Endothelial cell (in vitro differentiated cells): ENCODE measurements around the gene BLID. TPM values are rescaled to one million over a fixed set of nuclear protein-coding genes. Genes with fewer than 3 reads are reported as not detected.

Experiments used
- DNase-seq: peaks from one replicate; pipeline ENCODE4 v3.0.0; 2021; ENCODE audit warnings: low spot score
- H3K27ac Mint-ChIP-seq: one replicate; pipeline ENCODE4 v1.8.0; 2021; ENCODE audit warnings: mixed read lengths, inconsistent platforms; ENCODE audit not compliant: unreplicated experiment
- H3K27me3 Mint-ChIP-seq: one replicate; pipeline ENCODE4 v1.8.0; 2021; ENCODE audit warnings: mild to moderate bottlenecking, moderate library complexity, mixed read lengths, inconsistent platforms; ENCODE audit not compliant: unreplicated experiment
- H3K36me3 Mint-ChIP-seq: one replicate; pipeline ENCODE4 v1.8.0; 2021; ENCODE audit warnings: mild to moderate bottlenecking, low read depth, mixed read lengths, inconsistent platforms; ENCODE audit not compliant: unreplicated experiment
- H3K4me1 Mint-ChIP-seq: one replicate; pipeline ENCODE4 v1.8.0; 2021; ENCODE audit warnings: mild to moderate bottlenecking, mixed read lengths, inconsistent platforms; ENCODE audit not compliant: unreplicated experiment
- H3K4me3 Mint-ChIP-seq: one replicate; pipeline ENCODE4 v1.8.0; 2021; ENCODE audit warnings: mild to moderate bottlenecking, mixed read lengths, inconsistent platforms; ENCODE audit not compliant: unreplicated experiment
- H3K9me3 Mint-ChIP-seq: one replicate; pipeline ENCODE4 v1.8.0; 2021; ENCODE audit warnings: mixed read lengths, inconsistent platforms; ENCODE audit not compliant: unreplicated experiment
- total RNA-seq: library from RNA; stranded (reverse); fragmentation: NEBNext Ultra II Directional; extraction: Animal tissue kit (Norgen Biotek cat#: 25700); gene quantifications from one replicate; pipeline ENCODE4 v1.2.1, GENCODE V29; 2021; ENCODE audit not compliant: unreplicated experiment
- TF ChIP-seq, protein P1 (sequence below): fragments of 200-600 bp; sonication (generic); IDR thresholded peaks from one replicate; pipeline ENCODE4 v1.5.0; 2021; ENCODE audit warnings: antibody characterized with exemption; ENCODE audit not compliant: unreplicated experiment

The BLID gene
- total RNA-seq, 1 donor from 2014 or later = not detected

- Mint-ChIP-seq H3K4me1 (peaks cover 20% of the 10 kb centered on the region), H3K9me3 (no peaks in the 10 kb centered on the region), H3K27me3 (no peaks in the 10 kb centered on the region), H3K27ac (no peak overlapping the region), H3K4me3 (no peak overlapping the region), H3K36me3 (no peaks in the 10 kb centered on the region)
- DNase-seq = no peak
- TF ChIP-seq, protein P1, sequence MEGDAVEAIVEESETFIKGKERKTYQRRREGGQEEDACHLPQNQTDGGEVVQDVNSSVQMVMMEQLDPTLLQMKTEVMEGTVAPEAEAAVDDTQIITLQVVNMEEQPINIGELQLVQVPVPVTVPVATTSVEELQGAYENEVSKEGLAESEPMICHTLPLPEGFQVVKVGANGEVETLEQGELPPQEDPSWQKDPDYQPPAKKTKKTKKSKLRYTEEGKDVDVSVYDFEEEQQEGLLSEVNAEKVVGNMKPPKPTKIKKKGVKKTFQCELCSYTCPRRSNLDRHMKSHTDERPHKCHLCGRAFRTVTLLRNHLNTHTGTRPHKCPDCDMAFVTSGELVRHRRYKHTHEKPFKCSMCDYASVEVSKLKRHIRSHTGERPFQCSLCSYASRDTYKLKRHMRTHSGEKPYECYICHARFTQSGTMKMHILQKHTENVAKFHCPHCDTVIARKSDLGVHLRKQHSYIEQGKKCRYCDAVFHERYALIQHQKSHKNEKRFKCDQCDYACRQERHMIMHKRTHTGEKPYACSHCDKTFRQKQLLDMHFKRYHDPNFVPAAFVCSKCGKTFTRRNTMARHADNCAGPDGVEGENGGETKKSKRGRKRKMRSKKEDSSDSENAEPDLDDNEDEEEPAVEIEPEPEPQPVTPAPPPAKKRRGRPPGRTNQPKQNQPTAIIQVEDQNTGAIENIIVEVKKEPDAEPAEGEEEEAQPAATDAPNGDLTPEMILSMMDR = no peak
Measured at GRCh38 chr11:122112470-122113365, 3.3 kb downstream of the BLID start.

DNA sequence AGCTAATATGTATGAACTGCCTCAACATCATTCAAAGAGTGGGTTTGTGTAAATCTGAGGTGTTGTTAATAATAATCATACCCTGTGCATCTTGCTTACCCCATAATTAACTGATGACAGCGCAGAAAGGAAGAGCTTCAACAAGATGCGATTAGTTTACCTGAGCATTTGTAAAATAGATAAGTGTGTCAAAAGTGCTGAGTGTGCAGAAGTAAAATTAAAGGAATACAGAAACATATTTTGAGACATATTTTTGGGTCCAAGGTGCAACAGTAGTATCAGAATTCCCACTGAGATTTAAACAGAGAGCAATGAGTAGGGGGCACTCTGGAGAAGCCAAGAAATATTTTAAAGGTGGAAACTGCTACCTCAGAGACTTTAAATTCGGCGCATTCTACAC is 6.1 kb downstream of the BLID start:
- no peak overlapping the region for H3K27ac Mint-ChIP-seq
- TF ChIP-seq, protein P1 = no peak
- H3K9me3 Mint-ChIP-seq = no peaks in the 10 kb centered on the region
- DNase-seq = no peak
- H3K36me3 Mint-ChIP-seq = no peaks in the 10 kb centered on the region
- peaks cover 10% of the 10 kb centered on the region for H3K4me1 Mint-ChIP-seq
- no peak overlapping the region for H3K4me3 Mint-ChIP-seq
- H3K27me3 Mint-ChIP-seq = no peaks in the 10 kb centered on the region

DNA sequence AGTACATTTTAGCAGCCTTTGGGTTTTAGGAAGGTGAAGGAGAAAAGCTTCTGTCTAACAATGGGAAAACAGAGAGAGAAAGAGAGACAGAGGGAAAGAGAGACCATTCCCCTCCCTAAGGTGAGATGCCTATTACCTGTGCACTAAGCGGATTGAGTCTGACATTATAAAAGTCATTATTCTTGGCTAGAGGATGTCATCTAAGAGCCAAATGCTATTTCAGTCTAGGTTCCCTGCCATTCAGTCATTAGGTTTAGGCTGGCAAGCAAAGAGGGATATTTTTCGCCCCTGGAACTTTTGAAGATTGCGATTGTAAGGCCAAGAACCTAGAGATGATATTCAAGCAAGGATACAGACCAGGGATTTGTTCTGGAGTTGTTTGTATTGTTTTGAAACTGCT is 7.2 kb downstream of the BLID start:
- H3K4me1 Mint-ChIP-seq = peaks cover 7% of the 10 kb centered on the region
- H3K9me3 Mint-ChIP-seq = no peaks in the 10 kb centered on the region
- no peak overlapping the region for H3K4me3 Mint-ChIP-seq
- no peaks in the 10 kb centered on the region for H3K36me3 Mint-ChIP-seq
- no peaks in the 10 kb centered on the region for H3K27me3 Mint-ChIP-seq
- TF ChIP-seq, protein P1 = no peak
- H3K27ac Mint-ChIP-seq = no peak overlapping the region
- DNase-seq = no peak

DNA sequence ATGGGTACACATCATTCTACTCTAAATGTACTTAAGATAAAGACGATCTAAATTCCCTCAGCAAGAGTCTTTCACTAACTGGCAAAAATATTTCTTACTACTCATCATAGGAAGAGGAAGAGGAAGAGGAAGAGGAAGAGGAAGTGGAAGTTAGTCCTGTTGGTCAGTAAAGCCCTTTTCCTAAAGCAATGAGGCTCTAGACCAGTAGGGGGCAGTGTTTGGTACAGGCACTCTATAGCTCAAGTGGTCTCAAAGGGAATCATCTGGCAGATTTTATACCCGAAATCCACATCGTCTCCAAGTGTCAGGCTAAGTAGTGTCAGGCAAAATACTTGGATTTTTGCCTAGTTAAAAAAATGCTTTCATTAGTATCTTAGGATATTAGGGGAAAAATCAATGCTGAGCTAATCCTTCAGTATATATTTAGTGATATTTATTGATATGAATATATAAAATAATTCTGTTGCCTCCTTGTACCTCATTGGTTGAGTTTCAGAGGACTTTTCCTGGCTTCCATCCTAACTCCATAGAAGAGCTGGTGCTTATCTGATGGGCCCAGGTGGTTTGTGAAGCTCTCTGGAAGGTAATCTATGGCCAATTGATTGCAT is 7.7 kb downstream of the BLID start:
- DNase-seq = peak; percentile 54
- TF ChIP-seq, protein P1 = peak; percentile 65
- H3K27me3 Mint-ChIP-seq = no peaks in the 10 kb centered on the region
- no peak overlapping the region for H3K4me3 Mint-ChIP-seq
- H3K9me3 Mint-ChIP-seq = no peaks in the 10 kb centered on the region
- H3K27ac Mint-ChIP-seq = no peak overlapping the region
- H3K36me3 Mint-ChIP-seq = no peaks in the 10 kb centered on the region
- H3K4me1 Mint-ChIP-seq = peaks cover 7% of the 10 kb centered on the region

GRCh38 chr11:122107566-122107965 is 8.4 kb downstream of the BLID start:
- Mint-ChIP-seq H3K27me3 (no peaks in the 10 kb centered on the region), H3K9me3 (no peaks in the 10 kb centered on the region), H3K4me3 (no peak overlapping the region), H3K36me3 (no peaks in the 10 kb centered on the region), H3K27ac (no peak overlapping the region), H3K4me1 (peaks cover 7% of the 10 kb centered on the region)
- no peak for DNase-seq
- TF ChIP-seq, protein P1 = no peak
